OCI-LY7 (cell line): ENCODE data around the gene CRELD2. TPM values are rescaled to one million over a fixed set of nuclear protein-coding genes. Genes with fewer than 3 reads are reported as not detected.

Experiments
- BruUV-seq: library from RNA; stranded (reverse); fragments of 400-500 nt; replicated peaks from 2 replicates; lab custom pipeline; 2021; lab: Mats Ljungman, UMichigan
- CTCF ChIA-PET: fragments of 300-600 bp; sonication (Branson Sonifier 250); formaldehyde crosslinking; loops from one replicate; lab custom pipeline; 2022; ENCODE audit warnings: antibody characterized with exemption; ENCODE audit not compliant: unreplicated experiment; lab: Charles Lee
- POLR2A ChIA-PET: fragments of 300-600 bp; sonication (Branson Sonifier 250); formaldehyde crosslinking; loops from one replicate; lab custom pipeline; 2022; ENCODE audit warnings: antibody characterized with exemption; lab: Charles Lee
- DNase-seq: peaks from one replicate; pipeline ENCODE4 v3.0.0-alpha.2; 2015; ENCODE audit warnings: low spot score
- H2AFZ ChIP-seq: fragments of 200-600 bp; sonication (generic), shearing (Covaris generic); 2 replicates; pipeline ENCODE4 v1.6.1; 2014; ENCODE audit warnings: mild to moderate bottlenecking, antibody characterized with exemption, low read length, moderate library complexity
- H3K27ac ChIP-seq: fragments of 200-600 bp; sonication (generic); 2 replicates; pipeline ENCODE4 v1.5.1; 2014; ENCODE audit warnings: mixed run types, low read depth, mild to moderate bottlenecking, moderate library complexity, low read length, inconsistent platforms; ENCODE audit not compliant: poor library complexity, severe bottlenecking
- H3K36me3 ChIP-seq: fragments of 200-600 bp; sonication (generic); 2 replicates; pipeline ENCODE4 v1.6.1; 2014; ENCODE audit warnings: mild to moderate bottlenecking, antibody characterized with exemption, low read length, moderate library complexity, mixed read lengths; ENCODE audit not compliant: insufficient read depth
- H3K4me1 ChIP-seq: fragments of 200-600 bp; sonication (generic); 2 replicates; pipeline ENCODE4 v1.5.1; 2014; ENCODE audit warnings: mild to moderate bottlenecking, low read length; ENCODE audit not compliant: insufficient read depth, poor library complexity, severe bottlenecking
- H3K4me2 ChIP-seq: fragments of 200-600 bp; sonication (generic); 2 replicates; pipeline ENCODE4 v1.6.1; 2014; ENCODE audit warnings: mild to moderate bottlenecking, low read length
- H3K4me3 ChIP-seq: fragments of 200-600 bp; sonication (generic); 2 replicates; pipeline ENCODE4 v1.5.1; 2014; ENCODE audit warnings: mild to moderate bottlenecking, low read depth, low read length; ENCODE audit not compliant: poor library complexity, severe bottlenecking
- H3K79me2 ChIP-seq: fragments of 200-600 bp; sonication (generic); 2 replicates; pipeline ENCODE4 v1.6.1; 2016; ENCODE audit warnings: low read depth, mild to moderate bottlenecking, low read length, moderate library complexity, mixed read lengths; ENCODE audit not compliant: insufficient read depth
- H3K9me2 ChIP-seq: fragments of 200-600 bp; sonication (generic); 2 replicates; pipeline ENCODE4 v1.6.1; 2016; ENCODE audit warnings: mild to moderate bottlenecking, low read length, mixed read lengths; ENCODE audit not compliant: insufficient read depth
- H3K9me3 ChIP-seq: fragments of 200-600 bp; sonication (generic); 2 replicates; pipeline ENCODE4 v1.6.1; 2014; ENCODE audit warnings: mild to moderate bottlenecking, mixed run types, low read length, mixed read lengths
- H4K20me1 ChIP-seq: fragments of 200-600 bp; sonication (generic); 2 replicates; pipeline ENCODE4 v1.6.1; 2014; ENCODE audit warnings: mild to moderate bottlenecking, antibody characterized with exemption, low read length, moderate library complexity, mixed read lengths; ENCODE audit not compliant: insufficient read depth
- EZH2phosphoT487 ChIP-seq: fragments of 200-600 bp; sonication (generic); IDR thresholded peaks from 2 replicates; pipeline ENCODE4 v1.6.1; 2018; ENCODE audit warnings: low read depth, borderline replicate concordance, mild to moderate bottlenecking, mixed run types, antibody characterized with exemption, low read length, moderate library complexity, mixed read lengths
- intact Hi-C: fragments of 100-400 bp; cut with micrococcal nuclease; formaldehyde crosslinking; loops from one replicate; pipeline ENCODE4 v1.10.0; 2022; ENCODE audit not compliant: unreplicated experiment
- total RNA-seq, 2 experiments: library from RNA; depleted of rRNA in 1 of 2; stranded (reverse); fragments of >200 nt in 1 of 2; shearing (Covaris generic) in 1 of 2; gene quantifications; 2 replicates each; pipeline ENCODE4 v1.2.3, GENCODE V29; 2014 to 2022
- TF ChIP-seq, protein P1 (sequence below): fragments of 200-600 bp; sonication (generic); conservative IDR thresholded peaks from 2 replicates; pipeline ENCODE4 v1.5.1; 2014; ENCODE audit warnings: mild to moderate bottlenecking, antibody characterized with exemption, low read length, moderate library complexity, mixed read lengths

Gene CRELD2
- total RNA-seq, 2 experiments from 2014 or later: 32.0 to 32.5 TPM

DNA sequence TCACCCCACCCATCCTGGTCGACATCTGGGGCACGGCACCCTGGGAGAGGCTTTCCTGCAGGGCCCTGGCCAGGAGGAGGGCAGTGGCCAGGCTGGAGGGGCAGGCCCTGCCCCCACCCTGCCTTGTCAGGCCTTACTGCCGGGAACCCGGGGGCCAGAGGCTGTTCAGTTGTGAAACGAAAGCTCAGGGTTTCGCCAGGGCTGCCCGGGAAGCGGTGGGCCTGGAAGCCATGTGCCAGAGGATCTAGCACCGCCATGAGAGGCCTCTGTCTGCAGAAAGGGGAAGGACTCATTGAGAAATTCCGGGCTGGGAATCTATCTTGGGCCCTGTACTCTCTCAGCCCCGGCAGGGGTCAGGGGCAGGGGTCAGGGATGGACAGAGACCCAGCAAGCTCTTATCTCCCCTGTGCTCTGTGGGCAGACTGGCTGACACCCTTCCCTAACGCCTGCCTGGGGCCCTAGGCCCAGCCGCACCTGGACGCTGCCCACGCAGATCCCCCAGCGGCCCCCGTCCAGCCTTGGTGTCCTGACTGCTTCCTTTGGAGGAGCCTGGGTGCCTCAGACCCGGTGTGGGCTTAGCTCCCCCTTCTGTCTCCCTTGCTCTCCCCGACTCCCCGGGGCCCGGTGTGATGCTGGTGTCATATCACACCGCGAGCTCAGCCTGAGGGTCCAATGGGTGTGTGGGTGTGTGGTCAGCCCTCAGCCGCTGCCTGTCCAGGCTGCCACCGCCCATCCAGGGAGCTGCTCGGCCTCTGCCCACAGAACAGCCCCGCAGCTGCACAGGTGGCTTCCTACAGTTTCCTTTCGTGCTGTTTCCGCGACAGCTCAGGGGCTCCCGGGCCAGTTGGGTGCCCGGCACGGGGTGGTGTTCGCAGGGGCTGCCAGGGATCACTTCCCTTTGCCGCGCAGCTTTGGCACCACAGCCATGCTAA lies 48.6 kb downstream of the CRELD2 start:
- no peak overlapping the region for H3K27ac ChIP-seq
- H3K79me2 ChIP-seq: peaks cover 19% of the 10 kb centered on the region; the same call in 1 of the 2 replicates
- H3K36me3 ChIP-seq: peaks cover 34% of the 10 kb centered on the region
- no peaks in the 10 kb centered on the region for H3K9me3 ChIP-seq
- no TSS peak for BruUV-seq
- no peak overlapping the region for H3K4me3 ChIP-seq
- 0 out of 2 replicates have a peak, but pooled peaks cover 4% of the 10 kb centered on the region for H4K20me1 ChIP-seq
- TF ChIP-seq, protein P1, sequence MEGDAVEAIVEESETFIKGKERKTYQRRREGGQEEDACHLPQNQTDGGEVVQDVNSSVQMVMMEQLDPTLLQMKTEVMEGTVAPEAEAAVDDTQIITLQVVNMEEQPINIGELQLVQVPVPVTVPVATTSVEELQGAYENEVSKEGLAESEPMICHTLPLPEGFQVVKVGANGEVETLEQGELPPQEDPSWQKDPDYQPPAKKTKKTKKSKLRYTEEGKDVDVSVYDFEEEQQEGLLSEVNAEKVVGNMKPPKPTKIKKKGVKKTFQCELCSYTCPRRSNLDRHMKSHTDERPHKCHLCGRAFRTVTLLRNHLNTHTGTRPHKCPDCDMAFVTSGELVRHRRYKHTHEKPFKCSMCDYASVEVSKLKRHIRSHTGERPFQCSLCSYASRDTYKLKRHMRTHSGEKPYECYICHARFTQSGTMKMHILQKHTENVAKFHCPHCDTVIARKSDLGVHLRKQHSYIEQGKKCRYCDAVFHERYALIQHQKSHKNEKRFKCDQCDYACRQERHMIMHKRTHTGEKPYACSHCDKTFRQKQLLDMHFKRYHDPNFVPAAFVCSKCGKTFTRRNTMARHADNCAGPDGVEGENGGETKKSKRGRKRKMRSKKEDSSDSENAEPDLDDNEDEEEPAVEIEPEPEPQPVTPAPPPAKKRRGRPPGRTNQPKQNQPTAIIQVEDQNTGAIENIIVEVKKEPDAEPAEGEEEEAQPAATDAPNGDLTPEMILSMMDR: no peak
- TF ChIP-seq EZH2phosphoT487: no peak
- ChIA-PET CTCF (interaction anchor here (0.6 kb wide), 2 partner anchors 36 to 167 kb away, joined by 3 to 4 read pairs; no protein-coding TSS in a partner anchor), POLR2A (no interaction called here)
- intact Hi-C loops: no loop called here
- DNase-seq: peak; percentile 51
- H2AFZ ChIP-seq: no peak overlapping the region
- H3K9me2 ChIP-seq: no peaks in the 10 kb centered on the region
- H3K4me2 ChIP-seq: peak overlapping the region; percentile 26; the same call in 1 of the 2 replicates
- H3K4me1 ChIP-seq: peaks cover 59% of the 10 kb centered on the region

DNA sequence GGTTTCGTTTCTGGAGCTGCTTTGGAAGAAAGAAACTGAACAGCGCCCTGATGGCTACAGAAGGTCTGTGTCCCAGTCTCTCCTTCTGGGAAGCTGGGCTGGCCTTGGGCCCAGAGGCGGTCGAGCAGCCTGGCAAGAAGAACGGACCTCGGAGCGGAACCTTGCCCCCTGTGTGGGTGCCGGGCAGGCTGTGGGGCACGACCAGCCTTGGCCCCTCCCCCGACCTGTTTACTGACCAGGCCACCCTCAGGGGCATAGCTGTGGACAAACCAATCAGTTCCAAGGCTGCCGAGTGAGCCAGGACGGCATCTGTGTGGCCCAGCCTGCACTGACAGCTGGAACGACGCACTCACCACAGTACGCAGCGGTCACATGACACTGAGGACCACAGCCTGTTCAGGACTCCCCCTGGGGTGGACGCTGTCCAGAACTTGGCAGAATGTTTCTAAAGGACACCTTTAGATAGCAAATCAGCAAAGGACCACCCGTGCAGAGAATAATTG lies 49.3 kb downstream of the CRELD2 start:
- intact Hi-C loops: no loop called here
- Histone ChIP-seq H3K9me2 (no peaks in the 10 kb centered on the region), H3K4me1 (peaks cover 55% of the 10 kb centered on the region), H3K9me3 (no peaks in the 10 kb centered on the region), H4K20me1 (0 out of 2 replicates have a peak, but pooled peaks cover 4% of the 10 kb centered on the region), H3K4me2 (0 out of 2 replicates have a peak overlapping the region, but pooled peaks have one; percentile 26), H3K27ac (no peak overlapping the region), H3K36me3 (peaks cover 27% of the 10 kb centered on the region), H2AFZ (no peak overlapping the region), H3K4me3 (no peak overlapping the region), H3K79me2 (peaks cover 13% of the 10 kb centered on the region; the same call in 1 of the 2 replicates)
- no peak for DNase-seq
- BruUV-seq: no TSS peak
- ChIA-PET CTCF (no interaction called here), POLR2A (no interaction called here)
- TF ChIP-seq EZH2phosphoT487: no peak
- TF ChIP-seq, protein P1: no peak
